Renal cortex interstitium (tissue), 11 donors: Measurements from ENCODE around the gene PSMD11. TPM values are rescaled to one million over a fixed set of nuclear protein-coding genes. Genes with fewer than 3 reads are reported as not detected.

Experiments used
- DNase-seq, 11 donors: peaks; one replicate each; pipeline ENCODE4 v3.0.0-alpha.2; 2013; ENCODE audit warnings: low read depth in 9 of 11, low spot score in 4 of 11; ENCODE audit errors: extremely low read depth in 1 of 11
- polyA plus RNA-seq, 3 donors: library from polyadenylated mRNA; unstranded; fragments of 120-200 nt; gene quantifications; one replicate each; pipeline ENCODE4 v1.2.1, GENCODE V29; 2013; ENCODE audit not compliant: insufficient read length in 3 of 3

PSMD11 gene
- polyA plus RNA-seq, 3 donors, result 96.2 to 107 (median 99.3) TPM

GRCh38 chr17:32497431-32498205 is 53.3 kb downstream of the PSMD11 start:
- DNase-seq, result no peak

GRCh38 chr17:32498391-32498790 is 54.1 kb downstream of the PSMD11 start:
- DNase-seq, result no peak

- DNase-seq, result no peak
Measured at GRCh38 chr17:32502013-32502412, 57.7 kb downstream of the PSMD11 start.

- no peak for DNase-seq
Measured at GRCh38 chr17:32502710-32503109, 58.4 kb downstream of the PSMD11 start.

GRCh38 chr17:32503251-32504165 is 59.2 kb downstream of the PSMD11 start:
- no peak for DNase-seq

- no peak for DNase-seq
Measured at GRCh38 chr17:32504166-32504990, 60.1 kb downstream of the PSMD11 start.

- no peak for DNase-seq
Measured at GRCh38 chr17:32508926-32509325, 64.6 kb downstream of the PSMD11 start.

- no peak for DNase-seq
Measured at GRCh38 chr17:32510466-32510865, 66.2 kb downstream of the PSMD11 start.

- DNase-seq, result no peak
Measured at GRCh38 chr17:32512328-32512727, 68.0 kb downstream of the PSMD11 start.

GRCh38 chr17:32513579-32513978 is 69.3 kb downstream of the PSMD11 start:
- no peak for DNase-seq

GRCh38 chr17:32514606-32515005 is 70.3 kb downstream of the PSMD11 start:
- no peak for DNase-seq

- no peak for DNase-seq
Measured at GRCh38 chr17:32515677-32516383, 71.5 kb downstream of the PSMD11 start.

GRCh38 chr17:32516450-32516849 is 72.1 kb downstream of the PSMD11 start:
- DNase-seq, result no peak

- DNase-seq, result no peak
Measured at GRCh38 chr17:32516940-32517701, 72.8 kb downstream of the PSMD11 start.

GRCh38 chr17:32517982-32518381 is 73.7 kb downstream of the PSMD11 start:
- no peak for DNase-seq

GRCh38 chr17:32518646-32519227 is 74.4 kb downstream of the PSMD11 start:
- peak in 1 of 11 donors; percentile 28 for DNase-seq

GRCh38 chr17:32519228-32520103 is 75.2 kb downstream of the PSMD11 start:
- DNase-seq, result peak in 8 of 11 donors; percentile 39 to 69 (median 57)
